Activated gamma-delta T cell treated with anti-CD3 and anti-CD28 coated beads, Interleukin-2, amount 50 U/mL, for 16 hours (primary cell): Measurements from ENCODE around the gene TMC6.
"Not testable (repeated sequence)": the region's sequence is repeated elsewhere in the genome, so short reads cannot be mapped to it uniquely, and the experiment has no call there.

ENCODE experiments used
- DNase-seq: peaks from one replicate; pipeline ENCODE4 v3.0.0-alpha.2; 2020; ENCODE audit warnings: low read depth

TMC6 gene

GRCh38 chr17:78075545-78075944 is 53.0 kb downstream of the TMC6 start:
- no peak for DNase-seq

- no peak for DNase-seq
Measured at GRCh38 chr17:78075011-78075410, 53.5 kb downstream of the TMC6 start.

- DNase-seq, result no peak
Measured at GRCh38 chr17:78072961-78073360, 55.6 kb downstream of the TMC6 start.

GRCh38 chr17:78069695-78070094 is 58.9 kb downstream of the TMC6 start:
- no peak for DNase-seq

- DNase-seq, result not testable (repeated sequence)
Measured at GRCh38 chr17:78066976-78067375, 61.6 kb downstream of the TMC6 start.

- DNase-seq, result no peak
Measured at GRCh38 chr17:78064708-78065107, 63.8 kb downstream of the TMC6 start.

GRCh38 chr17:78063489-78063888 is 65.1 kb downstream of the TMC6 start:
- no peak for DNase-seq

GRCh38 chr17:78062596-78062995 is 66.0 kb downstream of the TMC6 start:
- no peak for DNase-seq
